Skin of body (tissue), 2 donors: ENCODE measurements around the gene FHAD1. TPM values are rescaled to one million over a fixed set of nuclear protein-coding genes. Genes with fewer than 3 reads are reported as not detected.

Experiments used
- DNase-seq: peaks from one replicate; lab custom pipeline; 2025; lab: John Stamatoyannopoulos, UW
- total RNA-seq: library from RNA; depleted of rRNA; stranded (reverse); fragments of >200 nt; gene quantifications from one replicate; pipeline ENCODE4 v1.2.3, GENCODE V29; 2014

The FHAD1 gene
- total RNA-seq, 1 donor from 2014 or later = 1.4 TPM

GRCh38 chr1:15218287-15219279, 28.4 kb upstream of the FHAD1 start:
- no peak for DNase-seq

- no peak for DNase-seq
Measured at GRCh38 chr1:15219280-15220023, 27.6 kb upstream of the FHAD1 start.

- DNase-seq = no peak
Measured at GRCh38 chr1:15220024-15220392, 27.0 kb upstream of the FHAD1 start.

- DNase-seq = no peak
Measured at GRCh38 chr1:15220825-15221431, 26.1 kb upstream of the FHAD1 start.

- no peak for DNase-seq
Measured at GRCh38 chr1:15222653-15223303, 24.2 kb upstream of the FHAD1 start.

GRCh38 chr1:15224259-15224869, 22.7 kb upstream of the FHAD1 start:
- no peak for DNase-seq

GRCh38 chr1:15224974-15225373, 22.0 kb upstream of the FHAD1 start:
- no peak for DNase-seq

GRCh38 chr1:15225461-15225860, 21.6 kb upstream of the FHAD1 start:
- no peak for DNase-seq

- DNase-seq = no peak
Measured at GRCh38 chr1:15226388-15227255, 20.4 kb upstream of the FHAD1 start.

GRCh38 chr1:15229707-15230131, 17.3 kb upstream of the FHAD1 start:
- no peak for DNase-seq

GRCh38 chr1:15231714-15232201, 15.3 kb upstream of the FHAD1 start:
- no peak for DNase-seq

GRCh38 chr1:15233689-15234088, 13.3 kb upstream of the FHAD1 start:
- no peak for DNase-seq

- DNase-seq = no peak
Measured at GRCh38 chr1:15236321-15236721, 10.7 kb upstream of the FHAD1 start.

GRCh38 chr1:15236746-15237145, 10.3 kb upstream of the FHAD1 start:
- DNase-seq = no peak

- DNase-seq = no peak
Measured at GRCh38 chr1:15238789-15239188, 8.2 kb upstream of the FHAD1 start.

GRCh38 chr1:15242766-15243165, 4.3 kb upstream of the FHAD1 start:
- DNase-seq = no peak

- DNase-seq = no peak
Measured at GRCh38 chr1:15243275-15244043, 3.6 kb upstream of the FHAD1 start.

- DNase-seq = no peak
Measured at GRCh38 chr1:15244813-15245212, 2.2 kb upstream of the FHAD1 start.
